SK-N-SH treated with all-trans-retinoic acid at 6 μM for 48 hours (cell line): Measurements from ENCODE around the gene GPR42.
"Not testable (repeated sequence)": the region's sequence is repeated elsewhere in the genome, so short reads cannot be mapped to it uniquely, and the experiment has no call there.

Experiments
- ATAC-seq: fragments of 200-7000 bp; cut with Tn5 transposase; 3 replicates; pipeline ENCODE4 v1.9.1; 2020; ENCODE audit warnings: mild to moderate bottlenecking, moderate library complexity
- BACH2 ChIP-seq: fragments of 250-450 bp; sonication (Bioruptor Pico); IDR thresholded peaks from 2 replicates; pipeline ENCODE4 v1.9.0; 2021; ENCODE audit warnings: mild to moderate bottlenecking, borderline replicate concordance
- CREB5 ChIP-seq: fragments of 250-450 bp; sonication (Bioruptor Pico); IDR thresholded peaks from 2 replicates; pipeline ENCODE4 v1.5.1; 2020; ENCODE audit warnings: low read depth, mild to moderate bottlenecking, moderate library complexity
- CSDC2 ChIP-seq: fragments of 250-450 bp; sonication (Bioruptor Pico); IDR thresholded peaks from 2 replicates; pipeline ENCODE4 v1.5.0; 2020; ENCODE audit warnings: mild to moderate bottlenecking, moderate library complexity
- CSRNP3 ChIP-seq: fragments of 250-450 bp; sonication (Bioruptor Pico); IDR thresholded peaks from 2 replicates; pipeline ENCODE4 v1.5.1; 2021; ENCODE audit warnings: mild to moderate bottlenecking, moderate library complexity
- ESRRG ChIP-seq: fragments of 250-450 bp; sonication (Bioruptor Pico); IDR thresholded peaks from 2 replicates; pipeline ENCODE4 v1.6.1; 2021; ENCODE audit warnings: mild to moderate bottlenecking
- GLIS3 ChIP-seq: fragments of 250-450 bp; sonication (Bioruptor Pico); IDR thresholded peaks from 2 replicates; pipeline ENCODE4 v1.5.0; 2020; ENCODE audit warnings: mild to moderate bottlenecking, moderate library complexity
- ISL1 ChIP-seq: fragments of 250-450 bp; sonication (Bioruptor Pico); IDR thresholded peaks from 2 replicates; pipeline ENCODE4 v2.1.2; 2022; ENCODE audit warnings: mild to moderate bottlenecking, moderate library complexity
- OSR1 ChIP-seq: fragments of 250-450 bp; sonication (Bioruptor Pico); IDR thresholded peaks from 2 replicates; pipeline ENCODE4 v1.8.0; 2022; ENCODE audit warnings: moderate library complexity, mild to moderate bottlenecking, inconsistent platforms
- PATZ1 ChIP-seq: fragments of 250-450 bp; sonication (Bioruptor Pico); IDR thresholded peaks from 2 replicates; pipeline ENCODE4 v1.8.0; 2020; ENCODE audit warnings: mild to moderate bottlenecking, moderate library complexity, borderline replicate concordance
- POU6F1 ChIP-seq: fragments of 250-450 bp; sonication (Bioruptor Pico); IDR thresholded peaks from 2 replicates; pipeline ENCODE4 v1.8.0; 2021; ENCODE audit warnings: low read depth, mild to moderate bottlenecking, moderate library complexity, borderline replicate concordance
- RARB ChIP-seq: fragments of 250-450 bp; sonication (Bioruptor Pico); IDR thresholded peaks from 2 replicates; pipeline ENCODE4 v1.8.0; 2021; ENCODE audit warnings: mild to moderate bottlenecking, moderate library complexity
- SNAI2 ChIP-seq: fragments of 250-450 bp; sonication (Bioruptor Pico); IDR thresholded peaks from 2 replicates; pipeline ENCODE4 v1.5.0; 2020; ENCODE audit warnings: mild to moderate bottlenecking, moderate library complexity
- TCF4 ChIP-seq: fragments of 250-450 bp; sonication (Bioruptor Pico); IDR thresholded peaks from 2 replicates; pipeline ENCODE4 v1.8.0; 2021; ENCODE audit warnings: mild to moderate bottlenecking, moderate library complexity, borderline replicate concordance
- TOX ChIP-seq: fragments of 250-450 bp; sonication (Bioruptor Pico); IDR thresholded peaks from 2 replicates; pipeline ENCODE4 v1.8.0; 2021; ENCODE audit warnings: mild to moderate bottlenecking, moderate library complexity, borderline replicate concordance
- TSHZ2 ChIP-seq: fragments of 250-450 bp; sonication (Bioruptor Pico); IDR thresholded peaks from 2 replicates; pipeline ENCODE4 v1.5.0; 2020; ENCODE audit warnings: mild to moderate bottlenecking, moderate library complexity
- ZC3H10 ChIP-seq: fragments of 250-450 bp; sonication (Bioruptor Pico); IDR thresholded peaks from 2 replicates; pipeline ENCODE4 v1.5.1; 2021; ENCODE audit warnings: mild to moderate bottlenecking, moderate library complexity
- ZFP3 ChIP-seq: fragments of 250-450 bp; sonication (Bioruptor Pico); IDR thresholded peaks from 2 replicates; pipeline ENCODE4 v1.5.0; 2020; ENCODE audit warnings: mild to moderate bottlenecking, moderate library complexity
- ZFP30 ChIP-seq: fragments of 450-650 bp; formaldehyde crosslinking; IDR thresholded peaks from 2 replicates; pipeline ENCODE4 v1.5.0; 2022; ENCODE audit warnings: mild to moderate bottlenecking, moderate library complexity
- ZNF565 ChIP-seq: fragments of 450-650 bp; formaldehyde crosslinking; conservative IDR thresholded peaks from 2 replicates; pipeline ENCODE4 v1.5.0; 2020; ENCODE audit warnings: low read depth, mild to moderate bottlenecking, moderate library complexity
- ZNF70 ChIP-seq: fragments of 450-650 bp; formaldehyde crosslinking; IDR thresholded peaks from 2 replicates; pipeline ENCODE4 v1.5.0; 2020; ENCODE audit warnings: mild to moderate bottlenecking, moderate library complexity
- ZNF8 ChIP-seq: fragments of 450-650 bp; formaldehyde crosslinking; IDR thresholded peaks from 2 replicates; pipeline ENCODE4 v1.5.0; 2020; ENCODE audit warnings: mild to moderate bottlenecking, moderate library complexity

Gene GPR42

GRCh38 chr19:35399948-35400772, 29.3 kb downstream of the GPR42 start (continued):
- TF ChIP-seq PATZ1: no peak
- no peak for TF ChIP-seq BACH2 (CRISPR knock-in tag)
- TF ChIP-seq RARB: no peak
- no peak for TF ChIP-seq CSDC2 (CRISPR knock-in tag)

GRCh38 chr19:35400773-35401100, 29.9 kb downstream of the GPR42 start:
- no peak for ATAC-seq

GRCh38 chr19:35401416-35401815, 30.5 kb downstream of the GPR42 start:
- not testable (repeated sequence) for ATAC-seq

More at GRCh38 chr19:35400773-35401100, 29.9 kb downstream of the GPR42 start:
- TF ChIP-seq ZNF70 (CRISPR knock-in tag): no peak
- no peak for TF ChIP-seq RARB
- TF ChIP-seq ZNF8 (CRISPR knock-in tag): no peak
- no peak for TF ChIP-seq TSHZ2 (CRISPR knock-in tag)
- TF ChIP-seq ZFP3 (CRISPR knock-in tag): no peak
- TF ChIP-seq TCF4 (CRISPR knock-in tag): no peak
- TF ChIP-seq ZC3H10 (CRISPR knock-in tag): no peak
- no peak for TF ChIP-seq ISL1 (CRISPR knock-in tag)
- no peak for TF ChIP-seq GLIS3
- no peak for TF ChIP-seq CSDC2 (CRISPR knock-in tag)
- TF ChIP-seq BACH2 (CRISPR knock-in tag): no peak
- no peak for TF ChIP-seq CSRNP3 (CRISPR knock-in tag)
- no peak for TF ChIP-seq ESRRG (CRISPR knock-in tag)
- no peak for TF ChIP-seq ZFP30 (CRISPR knock-in tag)
- no peak for TF ChIP-seq ZNF565 (CRISPR knock-in tag)
- TF ChIP-seq OSR1 (CRISPR knock-in tag): no peak
- TF ChIP-seq TOX (CRISPR knock-in tag): no peak
- TF ChIP-seq SNAI2 (CRISPR knock-in tag): no peak

GRCh38 chr19:35403116-35403760, 32.4 kb downstream of the GPR42 start:
- no peak for ATAC-seq
- TF ChIP-seq POU6F1 (CRISPR knock-in tag) (no peak), ZNF565 (CRISPR knock-in tag) (no peak), ZFP30 (CRISPR knock-in tag) (no peak), PATZ1 (no peak), TOX (CRISPR knock-in tag) (no peak), CREB5 (CRISPR knock-in tag) (no peak), TSHZ2 (CRISPR knock-in tag) (no peak), TCF4 (CRISPR knock-in tag) (no peak), ZNF8 (CRISPR knock-in tag) (no peak)
- TF ChIP-seq, all 23 proteins: peak for 0
